ENCODE results near the gene DIP2B. TPM values are rescaled to one million over a fixed set of nuclear protein-coding genes. Genes with fewer than 3 reads are reported as not detected.

DIP2B gene
- total and polyA plus RNA-seq, 12 donors = 3.4 to 46.6 (median 25.0) TPM

DNA sequence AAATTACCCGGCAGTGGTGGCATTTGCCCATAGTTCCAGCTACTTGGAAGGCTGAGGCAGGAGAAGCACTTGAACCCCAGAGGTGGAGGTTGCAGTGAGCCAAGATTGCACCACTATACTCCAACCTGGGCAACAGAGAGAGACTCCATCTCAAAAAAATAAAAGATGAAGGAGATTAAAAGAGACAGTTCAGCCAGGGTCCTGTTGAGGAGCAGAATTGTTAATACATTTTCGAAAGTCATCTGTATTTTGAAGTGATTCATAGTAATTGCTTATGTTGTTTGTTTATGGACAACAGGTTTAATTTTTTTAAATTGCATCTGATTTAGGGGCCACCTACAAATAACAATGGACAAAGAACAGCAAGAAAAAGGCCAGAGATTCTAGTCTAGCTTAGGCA lies 112.9 kb downstream of the DIP2B start:
- no peak overlapping the region for H3K27ac ChIP-seq
- peaks cover 25 to 63% of the 10 kb centered on the region in 2 donors for H3K4me1 ChIP-seq (replicated peaks in 1 of 2)
- H3K4me3 ChIP-seq = no peak overlapping the region
- no peak for DNase-seq
- WGBS, 4 donors = 45 to 50% (median 48%) methylated on average over 2 of the region's 2 CpGs
- H3K9me3 ChIP-seq (replicated peaks in 1 of 3) = no peaks in the 10 kb centered on the region
- H3K36me3 ChIP-seq (replicated peaks in 1 of 2) = no peaks in the 10 kb centered on the region
- intact Hi-C loops (cut with DNase I) = no loop called here
- no peaks in the 10 kb centered on the region for H3K27me3 ChIP-seq
- TF ChIP-seq, protein P1, sequence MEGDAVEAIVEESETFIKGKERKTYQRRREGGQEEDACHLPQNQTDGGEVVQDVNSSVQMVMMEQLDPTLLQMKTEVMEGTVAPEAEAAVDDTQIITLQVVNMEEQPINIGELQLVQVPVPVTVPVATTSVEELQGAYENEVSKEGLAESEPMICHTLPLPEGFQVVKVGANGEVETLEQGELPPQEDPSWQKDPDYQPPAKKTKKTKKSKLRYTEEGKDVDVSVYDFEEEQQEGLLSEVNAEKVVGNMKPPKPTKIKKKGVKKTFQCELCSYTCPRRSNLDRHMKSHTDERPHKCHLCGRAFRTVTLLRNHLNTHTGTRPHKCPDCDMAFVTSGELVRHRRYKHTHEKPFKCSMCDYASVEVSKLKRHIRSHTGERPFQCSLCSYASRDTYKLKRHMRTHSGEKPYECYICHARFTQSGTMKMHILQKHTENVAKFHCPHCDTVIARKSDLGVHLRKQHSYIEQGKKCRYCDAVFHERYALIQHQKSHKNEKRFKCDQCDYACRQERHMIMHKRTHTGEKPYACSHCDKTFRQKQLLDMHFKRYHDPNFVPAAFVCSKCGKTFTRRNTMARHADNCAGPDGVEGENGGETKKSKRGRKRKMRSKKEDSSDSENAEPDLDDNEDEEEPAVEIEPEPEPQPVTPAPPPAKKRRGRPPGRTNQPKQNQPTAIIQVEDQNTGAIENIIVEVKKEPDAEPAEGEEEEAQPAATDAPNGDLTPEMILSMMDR (IDR thresholded peaks at IDR 0.05) = no peak
- no peak for TF ChIP-seq POLR2A (IDR thresholded peaks at IDR 0.05)

- DNase-seq = peak in 4 of 7 donors; percentile 31 to 38 (median 36)
- Histone ChIP-seq H3K4me3 (no peak overlapping the region), H3K4me1 (replicated peaks in 1 of 2) (peaks cover 25 to 56% of the 10 kb centered on the region in 2 donors), H3K9me3 (replicated peaks in 1 of 3) (no peaks in the 10 kb centered on the region), H3K27me3 (no peaks in the 10 kb centered on the region), H3K27ac (peak overlapping the region in 1 of 5 donors; percentile 30), H3K36me3 (replicated peaks in 1 of 2) (no peaks in the 10 kb centered on the region)
- no peak for TF ChIP-seq POLR2A (IDR thresholded peaks at IDR 0.05)
- TF ChIP-seq, protein P1 (IDR thresholded peaks at IDR 0.05) = no peak
- 57 to 65% (median 61%) methylated on average over 7 of the region's 7 CpGs for WGBS, 4 donors
- intact Hi-C loops (cut with DNase I) = no loop called here
Measured at GRCh38 chr12:50618864-50619609, 114.3 kb downstream of the DIP2B start.

- Histone ChIP-seq H3K4me1 (replicated peaks in 1 of 2) (peaks cover 25 to 51% of the 10 kb centered on the region in 2 donors), H3K9me3 (replicated peaks in 1 of 3) (no peaks in the 10 kb centered on the region), H3K27me3 (no peaks in the 10 kb centered on the region), H3K4me3 (no peak overlapping the region), H3K27ac (peak overlapping the region in 1 of 5 donors; percentile 30), H3K36me3 (replicated peaks in 1 of 2) (no peaks in the 10 kb centered on the region)
- no peak for DNase-seq
- TF ChIP-seq, protein P1 (IDR thresholded peaks at IDR 0.05) = no peak
- no peak for TF ChIP-seq POLR2A (IDR thresholded peaks at IDR 0.05)
- intact Hi-C loops (cut with DNase I) = no loop called here
- WGBS, 4 donors = 87 to 96% (median 94%) methylated on average over 2 of the region's 2 CpGs
Measured at GRCh38 chr12:50619610-50619958, 114.8 kb downstream of the DIP2B start.

DNA sequence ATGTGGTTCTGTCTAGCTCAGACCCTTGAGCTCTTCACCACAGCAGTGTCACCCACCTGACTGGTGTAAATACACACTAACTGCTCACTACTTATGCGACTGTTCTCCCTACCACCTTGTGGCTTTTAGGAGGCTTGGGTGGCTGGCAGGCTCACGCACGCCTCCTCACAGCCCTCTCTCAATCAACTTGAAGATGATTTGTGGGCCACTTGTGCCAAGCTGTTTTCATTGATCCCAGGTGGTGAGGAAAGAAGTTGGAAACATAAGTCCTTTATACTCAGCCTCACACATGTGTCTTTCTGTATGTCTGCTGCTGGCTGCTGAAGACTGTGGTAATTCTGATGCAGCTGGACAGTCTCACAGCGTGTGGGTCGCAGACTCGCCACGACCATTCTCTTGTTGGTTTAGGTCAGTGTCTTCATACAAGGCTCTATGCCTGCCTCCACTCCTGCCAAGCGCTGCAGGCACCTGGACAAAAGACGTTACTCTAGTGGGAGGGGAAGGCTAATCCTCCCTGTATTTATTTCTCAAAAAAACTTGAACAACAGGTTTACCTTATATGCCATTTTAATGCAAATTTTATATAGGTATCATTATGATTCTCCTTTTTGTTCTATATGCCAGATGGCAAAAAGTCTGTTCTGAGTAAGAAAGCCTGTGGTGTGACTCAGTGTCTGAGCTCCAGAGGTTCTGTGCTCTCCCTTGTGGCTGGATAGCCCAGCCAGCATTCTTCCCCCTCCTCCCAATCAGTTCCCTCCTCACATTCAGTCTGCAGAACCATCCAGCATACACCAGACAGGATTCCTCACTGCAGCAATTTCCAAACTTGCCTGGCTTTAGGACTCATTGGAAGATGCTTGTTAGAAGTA lies 115.6 kb downstream of the DIP2B start:
- WGBS, 4 donors = 74 to 81% (median 78%) methylated on average over 9 of the region's 9 CpGs
- no peaks in the 10 kb centered on the region for H3K27me3 ChIP-seq
- intact Hi-C loops (cut with DNase I) = no loop called here
- H3K27ac ChIP-seq = peak overlapping the region in 1 of 5 donors; percentile 44
- H3K4me3 ChIP-seq = no peak overlapping the region
- TF ChIP-seq, protein P1 (IDR thresholded peaks at IDR 0.05) = no peak
- no peak for TF ChIP-seq POLR2A (IDR thresholded peaks at IDR 0.05)
- no peaks in the 10 kb centered on the region for H3K9me3 ChIP-seq (replicated peaks in 1 of 3)
- H3K36me3 ChIP-seq (replicated peaks in 1 of 2) = no peaks in the 10 kb centered on the region
- peak in 5 of 7 donors; percentile 30 to 55 (median 36) for DNase-seq
- peaks cover 25 to 54% of the 10 kb centered on the region in 2 donors for H3K4me1 ChIP-seq (replicated peaks in 1 of 2)

Data from adrenal gland (tissue), 12 donors.